IMR-90 (cell line): ENCODE measurements around the gene CLCA1.

ENCODE experiments used
- CEBPB ChIP-seq: IDR thresholded peaks from 2 replicates; pipeline ENCODE4 v1.6.1; 2012; ENCODE audit warnings: low read depth, low read length, improper control_type of control experiment
- FOS ChIP-seq: fragments of 150-350 bp; IDR thresholded peaks from 2 replicates; pipeline ENCODE4 v1.6.1; 2016; ENCODE audit warnings: low read depth, low read length
- MAZ ChIP-seq: IDR thresholded peaks from 2 replicates; pipeline ENCODE4 v1.6.1; 2012; ENCODE audit warnings: low read depth, mild to moderate bottlenecking, low read length, improper control_type of control experiment, moderate library complexity, borderline replicate concordance
- POLR2A ChIP-seq: IDR thresholded peaks from 2 replicates; pipeline ENCODE4 v1.6.1; 2012; ENCODE audit warnings: mild to moderate bottlenecking, low read depth, low read length
- RAD21 ChIP-seq: IDR thresholded peaks from 2 replicates; pipeline ENCODE4 v1.6.1; 2012; ENCODE audit warnings: low read length, improper control_type of control experiment
- RCOR1 ChIP-seq: IDR thresholded peaks from 2 replicates; pipeline ENCODE4 v1.6.1; 2012; ENCODE audit warnings: mild to moderate bottlenecking, low read length, improper control_type of control experiment; ENCODE audit not compliant: insufficient replicate concordance
- RFX5 ChIP-seq: IDR thresholded peaks from 2 replicates; pipeline ENCODE4 v1.8.0; 2012; ENCODE audit warnings: low read depth, mild to moderate bottlenecking, low read length, moderate library complexity
- SMC3 ChIP-seq: fragments of 150-350 bp; IDR thresholded peaks from 2 replicates; pipeline ENCODE4 v1.6.1; 2016; ENCODE audit warnings: low read depth, mild to moderate bottlenecking, antibody characterized with exemption, low read length, moderate library complexity
- TF ChIP-seq, protein P1 (sequence below): conservative IDR thresholded peaks from 2 replicates; pipeline ENCODE4 v1.5.1; 2012; ENCODE audit warnings: mild to moderate bottlenecking, low read depth, low read length, improper control_type of control experiment
- TF ChIP-seq, protein P2 (sequence below): fragments of 150-350 bp; IDR thresholded peaks from 2 replicates; pipeline ENCODE4 v1.6.1; 2017; ENCODE audit warnings: mild to moderate bottlenecking, antibody characterized with exemption, low read length, low read depth

DNA sequence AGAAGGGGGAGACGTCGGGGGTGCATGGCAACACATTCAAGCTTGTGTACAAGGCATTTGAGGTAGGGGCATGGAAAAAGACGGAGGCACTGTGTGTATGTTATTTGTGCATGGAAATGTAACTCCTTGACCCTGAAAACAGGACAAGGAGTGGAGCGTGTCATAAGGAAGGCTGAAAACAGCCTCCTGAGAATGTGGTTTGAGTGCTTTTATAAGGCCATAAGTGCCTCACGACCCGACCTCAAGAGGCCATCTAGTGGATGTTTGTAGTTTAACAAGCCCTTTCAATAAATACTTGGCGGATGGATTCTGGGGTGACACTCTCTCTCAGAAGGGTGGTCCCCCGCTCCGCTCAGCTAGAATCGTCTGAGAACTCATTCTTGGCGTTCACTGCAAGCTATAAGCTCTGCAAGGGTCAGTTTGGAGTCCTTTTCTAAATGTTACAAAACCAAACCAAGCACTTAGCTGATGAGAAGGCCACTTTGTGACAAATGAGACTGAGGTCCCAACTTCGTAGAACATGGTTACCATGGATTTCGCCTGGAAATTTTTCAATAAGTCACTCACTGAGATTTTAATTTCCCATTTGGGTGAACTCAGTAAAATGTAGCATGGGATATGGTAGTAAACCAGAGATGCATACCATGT, 39.3 kb downstream of the CLCA1 start:
- TF ChIP-seq POLR2A (no peak), CEBPB (no peak), RCOR1 (no peak), RFX5 (no peak), SMC3 (no peak), FOS (no peak), MAZ (no peak), RAD21 (no peak; the same call in 1 of the 2 replicates)
- TF ChIP-seq, protein P1, sequence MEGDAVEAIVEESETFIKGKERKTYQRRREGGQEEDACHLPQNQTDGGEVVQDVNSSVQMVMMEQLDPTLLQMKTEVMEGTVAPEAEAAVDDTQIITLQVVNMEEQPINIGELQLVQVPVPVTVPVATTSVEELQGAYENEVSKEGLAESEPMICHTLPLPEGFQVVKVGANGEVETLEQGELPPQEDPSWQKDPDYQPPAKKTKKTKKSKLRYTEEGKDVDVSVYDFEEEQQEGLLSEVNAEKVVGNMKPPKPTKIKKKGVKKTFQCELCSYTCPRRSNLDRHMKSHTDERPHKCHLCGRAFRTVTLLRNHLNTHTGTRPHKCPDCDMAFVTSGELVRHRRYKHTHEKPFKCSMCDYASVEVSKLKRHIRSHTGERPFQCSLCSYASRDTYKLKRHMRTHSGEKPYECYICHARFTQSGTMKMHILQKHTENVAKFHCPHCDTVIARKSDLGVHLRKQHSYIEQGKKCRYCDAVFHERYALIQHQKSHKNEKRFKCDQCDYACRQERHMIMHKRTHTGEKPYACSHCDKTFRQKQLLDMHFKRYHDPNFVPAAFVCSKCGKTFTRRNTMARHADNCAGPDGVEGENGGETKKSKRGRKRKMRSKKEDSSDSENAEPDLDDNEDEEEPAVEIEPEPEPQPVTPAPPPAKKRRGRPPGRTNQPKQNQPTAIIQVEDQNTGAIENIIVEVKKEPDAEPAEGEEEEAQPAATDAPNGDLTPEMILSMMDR: peak; percentile 41
- TF ChIP-seq, protein P2, sequence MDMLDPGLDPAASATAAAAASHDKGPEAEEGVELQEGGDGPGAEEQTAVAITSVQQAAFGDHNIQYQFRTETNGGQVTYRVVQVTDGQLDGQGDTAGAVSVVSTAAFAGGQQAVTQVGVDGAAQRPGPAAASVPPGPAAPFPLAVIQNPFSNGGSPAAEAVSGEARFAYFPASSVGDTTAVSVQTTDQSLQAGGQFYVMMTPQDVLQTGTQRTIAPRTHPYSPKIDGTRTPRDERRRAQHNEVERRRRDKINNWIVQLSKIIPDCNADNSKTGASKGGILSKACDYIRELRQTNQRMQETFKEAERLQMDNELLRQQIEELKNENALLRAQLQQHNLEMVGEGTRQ: no peak
